OCI-LY1 (cell line): Measurements from ENCODE around the gene PGAM2.
"Not testable (repeated sequence)": the region's sequence is repeated elsewhere in the genome, so short reads cannot be mapped to it uniquely, and the experiment has no call there.

Experiments
- CTCF ChIP-seq: fragments of 200-600 bp; sonication (generic), shearing (Covaris generic); IDR thresholded peaks from 2 replicates; pipeline ENCODE4 v1.5.1; 2017; ENCODE audit warnings: mild to moderate bottlenecking, antibody characterized with exemption, low read length, moderate library complexity, mixed read lengths
- EZH2 ChIP-seq: fragments of 200-600 bp; sonication (generic), shearing (Covaris generic); IDR thresholded peaks from 2 replicates; pipeline ENCODE4 v1.8.0; 2017; ENCODE audit warnings: borderline replicate concordance, mixed run types, mild to moderate bottlenecking, antibody characterized with exemption, low read length, moderate library complexity, mixed read lengths

DNA sequence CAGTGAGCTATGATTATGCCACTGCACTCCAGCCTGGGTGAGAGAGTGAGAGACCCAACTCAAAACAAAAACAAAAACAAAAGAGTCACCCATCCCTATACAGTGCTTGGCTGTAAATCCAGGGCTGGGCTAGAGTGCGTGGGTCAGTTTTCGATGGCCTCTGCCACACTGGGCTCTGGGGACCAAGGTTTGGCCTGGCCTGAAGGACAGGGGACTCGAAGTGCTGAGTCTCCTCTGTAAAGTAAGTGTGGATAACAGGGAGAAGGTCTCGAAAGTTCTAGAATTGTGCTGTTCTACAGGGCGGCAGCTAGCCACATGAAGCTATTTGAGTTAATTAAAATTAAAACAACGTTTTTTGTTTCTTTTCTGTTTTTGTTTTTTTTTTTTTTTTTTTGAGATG, 33.3 kb downstream of the PGAM2 start:
- TF ChIP-seq CTCF, EZH2: not testable (repeated sequence)
